ENCODE data around the gene LUC7L2. TPM values are rescaled to one million over a fixed set of nuclear protein-coding genes. Genes with fewer than 3 reads are reported as not detected.

LUC7L2 gene
- total RNA-seq, 1 donor: 57.0 TPM

- no peak for DNase-seq (ENCODE audit: low read depth)
- no peak overlapping the region for H3K4me3 ChIP-seq (ENCODE audit: low read depth, low read length)
- no peak for TF ChIP-seq CTCF (IDR thresholded peaks at IDR 0.05; ENCODE audit: insufficient read depth, low read depth, low read length)
Observed at GRCh38 chr7:139370943-139371313, 11.2 kb downstream of the LUC7L2 start.

DNA sequence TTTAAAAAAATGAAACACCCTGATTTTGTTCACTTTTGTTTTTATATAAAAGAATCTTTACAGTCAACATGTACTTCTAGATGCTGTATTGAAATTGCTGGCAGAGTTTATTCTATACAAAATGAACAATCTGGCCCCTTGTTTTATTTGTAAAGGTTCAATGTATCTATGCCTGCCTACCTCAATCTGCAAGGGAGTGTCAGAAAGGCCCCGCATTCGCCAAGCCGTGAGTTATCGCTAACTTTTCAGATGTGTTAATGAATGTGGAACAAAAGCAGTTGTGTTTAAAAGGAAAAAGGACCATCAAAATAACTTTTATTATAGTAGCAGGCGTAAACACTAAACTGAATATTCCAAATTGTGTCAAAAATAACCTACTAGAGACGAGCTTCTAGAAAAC is 14.6 kb downstream of the LUC7L2 start:
- H3K4me3 ChIP-seq (ENCODE audit: low read depth, low read length): no peak overlapping the region
- TF ChIP-seq CTCF (IDR thresholded peaks at IDR 0.05; ENCODE audit: insufficient read depth, low read depth, low read length): no peak
- no peak for DNase-seq (ENCODE audit: low read depth)

DNA sequence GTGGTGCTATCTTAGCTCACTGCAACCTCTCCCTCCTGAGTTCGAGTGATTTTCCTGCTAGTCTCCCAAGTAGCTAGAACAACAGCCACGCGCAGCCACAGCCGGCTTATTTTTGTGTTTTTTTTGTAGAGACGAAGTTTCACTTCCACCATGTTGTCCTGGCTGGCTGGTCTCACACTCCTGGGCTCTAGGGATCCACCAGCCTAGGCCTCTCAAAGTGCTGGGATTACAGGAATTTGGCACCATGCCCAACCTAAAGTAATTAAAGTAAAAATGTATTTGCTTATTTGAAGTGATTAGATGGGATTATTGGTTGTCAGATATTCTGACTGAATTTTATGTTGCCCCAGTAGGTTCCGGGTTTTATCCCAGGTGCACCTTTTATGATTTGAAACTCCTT is 22.7 kb downstream of the LUC7L2 start:
- no peak overlapping the region for H3K4me3 ChIP-seq (ENCODE audit: low read depth, low read length)
- TF ChIP-seq CTCF (IDR thresholded peaks at IDR 0.05; ENCODE audit: insufficient read depth, low read depth, low read length): no peak
- DNase-seq (ENCODE audit: low read depth): no peak

DNA sequence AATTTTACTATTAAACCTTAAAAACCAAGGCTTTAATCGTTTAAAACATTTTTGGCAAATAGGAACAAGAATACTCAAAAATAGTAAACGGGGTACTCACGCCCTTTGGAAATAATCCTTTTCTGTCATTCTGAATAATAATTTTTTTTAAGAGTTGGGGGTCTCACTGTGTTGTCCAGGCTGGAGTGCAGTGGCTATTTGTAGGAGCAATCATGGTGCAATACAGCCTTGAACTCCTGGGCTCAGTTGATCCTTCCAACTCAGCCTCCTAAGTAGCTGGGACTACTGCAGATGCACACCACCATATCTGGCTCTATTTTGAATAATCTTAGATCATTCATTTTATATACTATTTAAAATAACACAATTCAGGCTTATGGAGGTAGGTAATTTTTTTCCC is 24.9 kb downstream of the LUC7L2 start:
- no peak for TF ChIP-seq CTCF (IDR thresholded peaks at IDR 0.05; ENCODE audit: insufficient read depth, low read depth, low read length)
- no peak for DNase-seq (ENCODE audit: low read depth)
- H3K4me3 ChIP-seq (ENCODE audit: low read depth, low read length): no peak overlapping the region

GRCh38 chr7:139387594-139387993 is 27.9 kb downstream of the LUC7L2 start:
- TF ChIP-seq CTCF (IDR thresholded peaks at IDR 0.05; ENCODE audit: insufficient read depth, low read depth, low read length): no peak
- no peak for DNase-seq (ENCODE audit: low read depth)
- H3K4me3 ChIP-seq (ENCODE audit: low read depth, low read length): no peak overlapping the region

GRCh38 chr7:139389091-139389490 is 29.4 kb downstream of the LUC7L2 start:
- DNase-seq (ENCODE audit: low read depth): no peak
- no peak for TF ChIP-seq CTCF (IDR thresholded peaks at IDR 0.05; ENCODE audit: insufficient read depth, low read depth, low read length)
- no peak overlapping the region for H3K4me3 ChIP-seq (ENCODE audit: low read depth, low read length)

DNA sequence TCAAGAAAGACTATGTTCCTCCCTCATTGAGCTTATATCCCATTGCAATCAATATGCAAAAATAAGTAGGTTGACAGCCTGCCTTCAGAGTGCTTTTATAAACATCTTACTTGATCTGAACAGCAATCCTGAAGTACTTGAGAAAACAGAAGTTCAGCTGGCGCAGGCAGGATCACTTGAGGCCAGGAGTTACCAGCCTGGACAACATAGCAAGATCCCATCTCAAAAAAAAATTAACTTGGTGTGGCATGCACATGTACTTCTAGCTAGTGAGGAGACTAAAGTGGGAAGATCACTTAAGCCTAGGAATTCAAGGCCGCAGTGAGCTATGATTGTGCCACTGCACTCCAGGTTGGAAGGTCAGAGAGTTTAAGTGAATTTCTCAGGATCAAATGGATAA is 30.1 kb downstream of the LUC7L2 start:
- TF ChIP-seq CTCF (IDR thresholded peaks at IDR 0.05; ENCODE audit: insufficient read depth, low read depth, low read length): no peak
- no peak for DNase-seq (ENCODE audit: low read depth)

More for the DNA sequence above, 30.1 kb downstream of the LUC7L2 start:
- no peak overlapping the region for H3K4me3 ChIP-seq (ENCODE audit: low read depth, low read length)
